Stimulated activated CD4-positive, alpha-beta T cell treated with anti-CD3 and anti-CD28 coated beads, Interleukin-4, amount 100 ng/mL, for 4 hours (primary cell): ENCODE data around the gene TSSK1B.

Source experiments
- DNase-seq, 2 experiments: peaks; one replicate each; pipeline ENCODE4 v3.0.0-alpha.2; 2020

Gene TSSK1B

GRCh38 chr5:113397046-113397445 is 37.7 kb downstream of the TSSK1B start:
- no peak for DNase-seq

- DNase-seq = no peak
These were observed 40.1 kb downstream of the TSSK1B start for GRCh38 chr5:113394658-113395057.

- no peak for DNase-seq
These were observed 44.6 kb downstream of the TSSK1B start for GRCh38 chr5:113390224-113390623.

- no peak for DNase-seq
These were observed 45.7 kb downstream of the TSSK1B start for GRCh38 chr5:113389116-113389515.

- DNase-seq = no peak
These were observed 46.9 kb downstream of the TSSK1B start for GRCh38 chr5:113387844-113388243.

GRCh38 chr5:113384782-113385285 is 50.0 kb downstream of the TSSK1B start:
- DNase-seq = no peak

- no peak for DNase-seq
These were observed 52.1 kb downstream of the TSSK1B start for GRCh38 chr5:113382731-113383130.
